ENCODE results near the gene SPTLC3. TPM values are rescaled to one million over a fixed set of nuclear protein-coding genes. Genes with fewer than 3 reads are reported as not detected.

Gene SPTLC3
- total and polyA plus RNA-seq, 2 donors (not counting 1 experiment from before 2014, with no cell fraction given) = not detected

GRCh38 chr20:13125486-13125885 is 116.7 kb downstream of the SPTLC3 start:
- Histone ChIP-seq H3K9ac (ENCODE audit: low read length) (no peak overlapping the region), H3K36me3 (replicated peaks in 1 of 2; ENCODE audit: control extremely low read depth in 1 of 2, control insufficient read depth in 1 of 2, extremely low read depth in 1 of 2, insufficient read depth in 2 of 2, low read length in 1 of 2) (no peaks in the 10 kb centered on the region), H3K4me2 (replicated peaks; ENCODE audit: low read depth, low read length, poor library complexity, severe bottlenecking) (no peak overlapping the region), H3K4me3 (ENCODE audit: control extremely low read depth in 1 of 5, extremely low read depth in 1 of 5, insufficient read depth in 1 of 5, low read depth in 2 of 5, low read length in 4 of 5) (no peak overlapping the region), H3K4me1 (ENCODE audit: control insufficient read depth in 2 of 2, insufficient read depth in 2 of 2, low read length in 2 of 2) (no peaks in the 10 kb centered on the region), H3K79me2 (ENCODE audit: control insufficient read depth, insufficient read depth, low read length) (no peaks in the 10 kb centered on the region), H3K27ac (ENCODE audit: low read length in 2 of 2) (no peak overlapping the region), H2AFZ (ENCODE audit: insufficient read depth, low read depth, low read length, poor library complexity, severe bottlenecking) (no peak overlapping the region), H3K27me3 (replicated peaks in 1 of 4; ENCODE audit: control extremely low read depth in 1 of 4, control insufficient read depth in 3 of 4, insufficient read depth in 4 of 4, low read length in 3 of 4) (no peaks in the 10 kb centered on the region), H4K20me1 (ENCODE audit: control insufficient read depth, insufficient read depth, low read length, poor library complexity, severe bottlenecking) (no peaks in the 10 kb centered on the region), H3K9me3 (ENCODE audit: control extremely low read depth in 1 of 3, control insufficient read depth in 2 of 3, insufficient read depth in 1 of 3, low read length in 2 of 3) (no peaks in the 10 kb centered on the region)
- ChIA-PET CTCF (interaction anchor here (1.8 kb wide), 1 partner anchor 9 kb away, joined by 6 read pairs; no protein-coding TSS in a partner anchor), POLR2A (no interaction called here)
- Mint-ChIP-seq H3K4me3 (no peak overlapping the region), H3K27me3 (peaks cover 3% of the 10 kb centered on the region), H3K27ac (no peak overlapping the region), H3K4me1 (no peaks in the 10 kb centered on the region), H3K9me3 (ENCODE audit: insufficient read depth) (no peaks in the 10 kb centered on the region)
- ATAC-seq (ENCODE audit: low read depth) (no peak), DNase-seq (no peak)
- TF ChIP-seq CTCF (IDR thresholded peaks at IDR 0.05) = no peak
- no peak for TF ChIP-seq EZH2 (IDR thresholded peaks at IDR 0.05; ENCODE audit: borderline replicate concordance, insufficient read depth, low read depth, low read length, poor library complexity, severe bottlenecking)
- no CpG with 5 or more reads among the region's 2 CpGs for WGBS (ENCODE audit: insufficient coverage)
- intact Hi-C loops (cut with micrococcal nuclease) = no loop called here

- WGBS (ENCODE audit: insufficient coverage) = no CpG with 5 or more reads among the region's 1 CpG
- ATAC-seq (ENCODE audit: low read depth) = no peak
- H3K9ac ChIP-seq (ENCODE audit: low read length) = no peak overlapping the region
- no peaks in the 10 kb centered on the region for H3K9me3 ChIP-seq (ENCODE audit: control extremely low read depth in 1 of 3, control insufficient read depth in 2 of 3, insufficient read depth in 1 of 3, low read length in 2 of 3)
- H3K27me3 ChIP-seq (replicated peaks in 1 of 4; ENCODE audit: control extremely low read depth in 1 of 4, control insufficient read depth in 3 of 4, insufficient read depth in 4 of 4, low read length in 3 of 4) = no peaks in the 10 kb centered on the region
- CTCF ChIA-PET = interaction anchor here (0.6 kb wide), 1 partner anchor 9 kb away, joined by 3 read pairs; no protein-coding TSS in a partner anchor
- no peak overlapping the region for H3K27ac ChIP-seq (ENCODE audit: low read length in 2 of 2)
- H3K27ac Mint-ChIP-seq = no peak overlapping the region
- no peak for DNase-seq
- intact Hi-C loops (cut with micrococcal nuclease) = no loop called here
- no peak overlapping the region for H3K4me3 Mint-ChIP-seq
- no peaks in the 10 kb centered on the region for H3K79me2 ChIP-seq (ENCODE audit: control insufficient read depth, insufficient read depth, low read length)
- no peak overlapping the region for H3K4me3 ChIP-seq (ENCODE audit: control extremely low read depth in 1 of 5, extremely low read depth in 1 of 5, insufficient read depth in 1 of 5, low read depth in 2 of 5, low read length in 4 of 5)
- no peak for TF ChIP-seq CTCF (IDR thresholded peaks at IDR 0.05)
- TF ChIP-seq EZH2 (IDR thresholded peaks at IDR 0.05; ENCODE audit: borderline replicate concordance, insufficient read depth, low read depth, low read length, poor library complexity, severe bottlenecking) = no peak
- peaks cover 13% of the 10 kb centered on the region for H3K27me3 Mint-ChIP-seq
- H2AFZ ChIP-seq (ENCODE audit: insufficient read depth, low read depth, low read length, poor library complexity, severe bottlenecking) = no peak overlapping the region
- no peaks in the 10 kb centered on the region for H4K20me1 ChIP-seq (ENCODE audit: control insufficient read depth, insufficient read depth, low read length, poor library complexity, severe bottlenecking)
- H3K9me3 Mint-ChIP-seq (ENCODE audit: insufficient read depth) = no peaks in the 10 kb centered on the region
- POLR2A ChIA-PET = no interaction called here
- H3K36me3 ChIP-seq (replicated peaks in 1 of 2; ENCODE audit: control extremely low read depth in 1 of 2, control insufficient read depth in 1 of 2, extremely low read depth in 1 of 2, insufficient read depth in 2 of 2, low read length in 1 of 2) = no peaks in the 10 kb centered on the region
- no peaks in the 10 kb centered on the region for H3K4me1 ChIP-seq (ENCODE audit: control insufficient read depth in 2 of 2, insufficient read depth in 2 of 2, low read length in 2 of 2)
- H3K4me2 ChIP-seq (replicated peaks; ENCODE audit: low read depth, low read length, poor library complexity, severe bottlenecking) = no peak overlapping the region
- H3K4me1 Mint-ChIP-seq = no peaks in the 10 kb centered on the region
Measured at GRCh38 chr20:13128173-13128572, 119.4 kb downstream of the SPTLC3 start.
